Mammary epithelial cell (primary cell): Measurements from ENCODE around the gene SYNJ2.

ENCODE experiments used
- EZH2 ChIP-seq: IDR thresholded peaks from 2 replicates; pipeline ENCODE4 v1.6.1; 2012; ENCODE audit warnings: low read length, inconsistent platforms, borderline replicate concordance
- TF ChIP-seq, protein P1 (sequence below), 2 donors: IDR thresholded peaks in 1 of 2; conservative IDR thresholded peaks in 1 of 2; 2 replicates each; pipeline ENCODE4 v1.5.1; 2011 to 2012; ENCODE audit warnings: inconsistent platforms in 2 of 2, low read length in 2 of 2, mild to moderate bottlenecking in 2 of 2, control low read depth in 1 of 2, low read depth in 1 of 2; ENCODE audit not compliant: insufficient read depth in 1 of 2; ENCODE audit errors: extremely low read depth in 1 of 2

DNA sequence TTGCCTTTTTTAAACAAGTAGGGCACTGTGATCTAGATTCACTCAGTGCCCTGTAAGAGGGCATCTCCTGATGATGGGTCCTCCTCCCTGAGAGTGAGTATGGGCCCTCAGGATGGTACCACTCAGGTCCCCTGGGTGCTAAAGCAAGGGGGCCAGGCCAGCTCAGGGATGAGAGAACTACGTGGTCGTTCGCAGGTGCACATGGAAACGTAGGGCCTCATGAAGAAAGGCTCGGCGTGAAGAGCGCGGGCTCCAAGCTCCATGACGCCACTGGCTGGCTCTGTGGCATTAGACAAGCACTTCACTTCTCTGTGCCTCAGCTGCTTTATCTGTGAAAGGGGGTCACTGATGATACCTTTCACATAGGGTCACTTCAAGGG is 50.7 kb downstream of the SYNJ2 start:
- TF ChIP-seq EZH2 = no peak
- TF ChIP-seq, protein P1, sequence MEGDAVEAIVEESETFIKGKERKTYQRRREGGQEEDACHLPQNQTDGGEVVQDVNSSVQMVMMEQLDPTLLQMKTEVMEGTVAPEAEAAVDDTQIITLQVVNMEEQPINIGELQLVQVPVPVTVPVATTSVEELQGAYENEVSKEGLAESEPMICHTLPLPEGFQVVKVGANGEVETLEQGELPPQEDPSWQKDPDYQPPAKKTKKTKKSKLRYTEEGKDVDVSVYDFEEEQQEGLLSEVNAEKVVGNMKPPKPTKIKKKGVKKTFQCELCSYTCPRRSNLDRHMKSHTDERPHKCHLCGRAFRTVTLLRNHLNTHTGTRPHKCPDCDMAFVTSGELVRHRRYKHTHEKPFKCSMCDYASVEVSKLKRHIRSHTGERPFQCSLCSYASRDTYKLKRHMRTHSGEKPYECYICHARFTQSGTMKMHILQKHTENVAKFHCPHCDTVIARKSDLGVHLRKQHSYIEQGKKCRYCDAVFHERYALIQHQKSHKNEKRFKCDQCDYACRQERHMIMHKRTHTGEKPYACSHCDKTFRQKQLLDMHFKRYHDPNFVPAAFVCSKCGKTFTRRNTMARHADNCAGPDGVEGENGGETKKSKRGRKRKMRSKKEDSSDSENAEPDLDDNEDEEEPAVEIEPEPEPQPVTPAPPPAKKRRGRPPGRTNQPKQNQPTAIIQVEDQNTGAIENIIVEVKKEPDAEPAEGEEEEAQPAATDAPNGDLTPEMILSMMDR (conservative IDR thresholded peaks at IDR 0.05 in 1 of 2, IDR thresholded peaks at IDR 0.05 in 1 of 2; ENCODE audit: extremely low read depth in 1 of 2, insufficient read depth in 1 of 2, low read depth in 1 of 2, low read length in 2 of 2) = no peak
